HK-2 (cell line): ENCODE results near the gene LPP.

Experiments
- DNase-seq: peaks from one replicate; pipeline ENCODE4 v3.0.0-alpha.2; 2018; ENCODE audit not compliant: unreplicated experiment

LPP gene

GRCh38 chr3:188789251-188789650 is 635.3 kb downstream of the LPP start:
- DNase-seq = no peak

GRCh38 chr3:188791311-188791710 is 637.4 kb downstream of the LPP start:
- no peak for DNase-seq

- DNase-seq = no peak
These were observed 638.8 kb downstream of the LPP start for GRCh38 chr3:188792793-188793192.

- DNase-seq = no peak
These were observed 642.2 kb downstream of the LPP start for GRCh38 chr3:188796122-188796631.

GRCh38 chr3:188797045-188797444 is 643.1 kb downstream of the LPP start:
- DNase-seq = no peak

GRCh38 chr3:188798556-188799145 is 644.7 kb downstream of the LPP start:
- no peak for DNase-seq

GRCh38 chr3:188801393-188801792 is 647.4 kb downstream of the LPP start:
- DNase-seq = no peak

GRCh38 chr3:188802645-188803044 is 648.7 kb downstream of the LPP start:
- no peak for DNase-seq

GRCh38 chr3:188807006-188807405 is 653.0 kb downstream of the LPP start:
- no peak for DNase-seq

- no peak for DNase-seq
These were observed 658.2 kb downstream of the LPP start for GRCh38 chr3:188812198-188812597.

- no peak for DNase-seq
These were observed 660.6 kb downstream of the LPP start for GRCh38 chr3:188814581-188814980.

GRCh38 chr3:188817103-188817934 is 663.4 kb downstream of the LPP start:
- no peak for DNase-seq

GRCh38 chr3:188817935-188818269 is 663.9 kb downstream of the LPP start:
- DNase-seq = no peak

- DNase-seq = no peak
These were observed 664.3 kb downstream of the LPP start for GRCh38 chr3:188818282-188818681.

- no peak for DNase-seq
These were observed 666.0 kb downstream of the LPP start for GRCh38 chr3:188819939-188820338.

- DNase-seq = no peak
These were observed 668.0 kb downstream of the LPP start for GRCh38 chr3:188822004-188822403.

GRCh38 chr3:188822411-188822810 is 668.5 kb downstream of the LPP start:
- DNase-seq = no peak

- DNase-seq = no peak
These were observed 670.6 kb downstream of the LPP start for GRCh38 chr3:188824566-188824965.

- no peak for DNase-seq
These were observed 671.9 kb downstream of the LPP start for GRCh38 chr3:188825901-188826300.

GRCh38 chr3:188826574-188826973 is 672.6 kb downstream of the LPP start:
- no peak for DNase-seq

GRCh38 chr3:188827103-188827502 is 673.1 kb downstream of the LPP start:
- DNase-seq = no peak

- DNase-seq = no peak
These were observed 673.6 kb downstream of the LPP start for GRCh38 chr3:188827576-188827975.

GRCh38 chr3:188829130-188829529 is 675.2 kb downstream of the LPP start:
- DNase-seq = no peak
